PC-9 (cell line): ENCODE results near the gene NUCB1. TPM values are rescaled to one million over a fixed set of nuclear protein-coding genes. Genes with fewer than 3 reads are reported as not detected.
"Not testable (repeated sequence)": the region's sequence is repeated elsewhere in the genome, so short reads cannot be mapped to it uniquely, and the experiment has no call there.

Experiments used
- BruUV-seq: library from RNA; stranded (reverse); fragments of 400-500 nt; replicated peaks from 2 replicates; lab custom pipeline; 2021; lab: Mats Ljungman, UMichigan
- CTCF ChIA-PET: fragments of 300-600 bp; sonication (Branson Sonifier 250); formaldehyde crosslinking; loops from one replicate; lab custom pipeline; 2022; ENCODE audit warnings: antibody characterized with exemption; lab: Charles Lee
- POLR2A ChIA-PET: fragments of 300-600 bp; sonication (Branson Sonifier 250); formaldehyde crosslinking; loops from one replicate; lab custom pipeline; 2022; ENCODE audit warnings: antibody characterized with exemption; ENCODE audit not compliant: unreplicated experiment; lab: Charles Lee
- DNase-seq, 2 experiments: peaks; one replicate each; pipeline versions ENCODE4 v3.0.0 to v3.0.0-alpha.2; 2015 to 2022; ENCODE audit warnings: mixed read lengths in 1 of 2
- H2AFZ ChIP-seq: fragments of 200-600 bp; sonication (generic); 2 replicates; pipeline ENCODE4 v1.8.1; 2017; ENCODE audit warnings: antibody characterized with exemption
- H3F3A ChIP-seq: fragments of 200-600 bp; sonication (generic); 2 replicates; pipeline ENCODE4 v1.8.1; 2017; ENCODE audit warnings: antibody characterized with exemption, mild to moderate bottlenecking, low read depth; ENCODE audit not compliant: insufficient read depth
- H3K27ac ChIP-seq: fragments of 200-600 bp; sonication (generic); 2 replicates; pipeline ENCODE4 v1.6.1; 2016; ENCODE audit warnings: mixed run types
- H3K27me3 ChIP-seq: fragments of 200-600 bp; sonication (generic); 2 replicates; pipeline ENCODE4 v1.6.1; 2016; ENCODE audit warnings: low read depth, mixed run types; ENCODE audit not compliant: insufficient read depth
- H3K36me3 ChIP-seq: fragments of 200-600 bp; sonication (generic); 2 replicates; pipeline ENCODE4 v1.6.1; 2016; ENCODE audit warnings: low read depth, mixed run types
- H3K4me1 ChIP-seq: fragments of 200-600 bp; sonication (generic); replicated peaks from 2 replicates; pipeline ENCODE4 v1.6.1; 2016; ENCODE audit warnings: mixed run types; ENCODE audit not compliant: insufficient read depth
- H3K4me2 ChIP-seq: fragments of 200-600 bp; sonication (generic); 2 replicates; pipeline ENCODE4 v1.6.1; 2017; ENCODE audit warnings: mixed run types
- H3K4me3 ChIP-seq: fragments of 200-600 bp; sonication (generic); 2 replicates; pipeline ENCODE4 v1.6.1; 2016; ENCODE audit warnings: mixed run types
- H3K79me2 ChIP-seq: fragments of 200-600 bp; sonication (generic); 2 replicates; pipeline ENCODE4 v1.6.1; 2017; ENCODE audit warnings: low read depth, mixed run types
- H3K9me2 ChIP-seq: fragments of 200-600 bp; sonication (generic); 2 replicates; pipeline ENCODE4 v1.8.1; 2017; ENCODE audit warnings: mild to moderate bottlenecking; ENCODE audit not compliant: insufficient read depth
- H3K9me3 ChIP-seq: fragments of 200-600 bp; sonication (generic); 2 replicates; pipeline ENCODE4 v1.8.1; 2016; ENCODE audit warnings: low read depth; ENCODE audit not compliant: insufficient read depth
- H4K20me1 ChIP-seq: fragments of 200-600 bp; sonication (generic); 2 replicates; pipeline ENCODE4 v1.8.1; 2017; ENCODE audit not compliant: insufficient read depth
- CTCF ChIP-seq: fragments of 200-600 bp; sonication (generic); conservative IDR thresholded peaks from 2 replicates; pipeline ENCODE4 v1.6.1; 2017; ENCODE audit warnings: mixed run types, antibody characterized with exemption, mild to moderate bottlenecking, moderate library complexity
- EZH2 ChIP-seq: fragments of 200-600 bp; sonication (generic); IDR thresholded peaks from 2 replicates; pipeline ENCODE4 v1.8.0; 2017; ENCODE audit warnings: antibody characterized with exemption, low read depth
- intact Hi-C: fragments of 100-400 bp; cut with micrococcal nuclease; formaldehyde crosslinking; loops from one replicate; pipeline ENCODE4 v1.10.0; 2022; ENCODE audit not compliant: unreplicated experiment
- total RNA-seq: library from RNA; stranded (reverse); gene quantifications from 2 replicates; pipeline ENCODE4 v1.2.3, GENCODE V29; 2021

The NUCB1 gene
- total RNA-seq, 1 experiment from 2014 or later: 185 TPM

GRCh38 chr19:48897181-48897580 lies 2.9 kb upstream of the NUCB1 start:
- Histone ChIP-seq H3K9me3 (no peaks in the 10 kb centered on the region), H3K27me3 (no peaks in the 10 kb centered on the region), H3K4me3 (no peak overlapping the region), H3K79me2 (peaks cover 17% of the 10 kb centered on the region), H4K20me1 (no peaks in the 10 kb centered on the region), H3K4me1 (peaks cover 15% of the 10 kb centered on the region), H2AFZ (no peak overlapping the region), H3K27ac (no peak overlapping the region), H3K9me2 (no peaks in the 10 kb centered on the region), H3F3A (peaks cover 15% of the 10 kb centered on the region), H3K4me2 (no peak overlapping the region), H3K36me3 (no peaks in the 10 kb centered on the region)
- intact Hi-C loops: no loop called here
- POLR2A ChIA-PET: no interaction called here
- no peak for DNase-seq
- BruUV-seq: no TSS peak
- TF ChIP-seq CTCF: no peak
- no peak for TF ChIP-seq EZH2
- CTCF ChIA-PET: no interaction called here

GRCh38 chr19:48899386-48899749 lies 744 bp upstream of the NUCB1 start:
- H3K36me3 ChIP-seq, DNase-seq, H4K20me1 ChIP-seq, H3K9me2 ChIP-seq, H3K27me3 ChIP-seq, BruUV-seq, H3K9me3 ChIP-seq, intact Hi-C loops: not testable (repeated sequence)
- Histone ChIP-seq H2AFZ (peak overlapping the region; percentile 35; the same call in 1 of the 2 replicates), H3K4me1 (peaks cover 15% of the 10 kb centered on the region), H3K4me2 (peak overlapping the region; percentile 95), H3K79me2 (peaks cover 20% of the 10 kb centered on the region), H3K27ac (peak overlapping the region; percentile 67), H3F3A (peaks cover 15% of the 10 kb centered on the region), H3K4me3 (peak overlapping the region; percentile 98; the same call in 1 of the 2 replicates)
- ChIA-PET POLR2A (interaction anchor here (0.8 to 1.5 kb wide), 2 partner anchors 27 to 63 kb away, joined by 4 to 5 read pairs; partner anchors contain the start of gene PPP1R15A), CTCF (interaction anchor here (0.5 kb wide), 2 partner anchors 629 to 1651 kb away, joined by 7 to 21 read pairs; partner anchors contain the start of gene ZNF114)

- H3K27ac ChIP-seq: peak overlapping the region; percentile 67; the same call in 1 of the 2 replicates
- H3K36me3 ChIP-seq: peaks cover 10% of the 10 kb centered on the region
- H2AFZ ChIP-seq: peak overlapping the region; percentile 72
- peaks cover 15% of the 10 kb centered on the region for H3K4me1 ChIP-seq
- H3K79me2 ChIP-seq: peaks cover 20% of the 10 kb centered on the region
- intact Hi-C loops: loop anchor here (2.0 kb wide), 1 partner anchor 26 kb away; no protein-coding TSS in a partner anchor
- peak overlapping the region; percentile 95 for H3K4me2 ChIP-seq
- no peaks in the 10 kb centered on the region for H3K27me3 ChIP-seq
- TF ChIP-seq CTCF (no peak), EZH2 (no peak)
- ChIA-PET CTCF (interaction anchor here (0.6 kb wide), 1 partner anchor 18 kb away, joined by 4 read pairs; no protein-coding TSS in a partner anchor), POLR2A (interaction anchor here (0.6 to 1.5 kb wide), 6 partner anchors 23 to 408 kb away, joined by 3 to 8 read pairs (median 4); partner anchors contain the start of genes DHDH and PPP1R15A)
- H3K9me2 ChIP-seq: no peaks in the 10 kb centered on the region
- no peaks in the 10 kb centered on the region for H3K9me3 ChIP-seq
- peak in 1 of 2 experiments; percentile 50 for DNase-seq
- no peaks in the 10 kb centered on the region for H4K20me1 ChIP-seq
- H3K4me3 ChIP-seq: peak overlapping the region; percentile 98
- peaks cover 12% of the 10 kb centered on the region for H3F3A ChIP-seq
- TSS peak; percentile 72 for BruUV-seq
These were observed 630 bp downstream of the NUCB1 start for GRCh38 chr19:48900477-48901406.

- H3K4me1 ChIP-seq: peaks cover 15% of the 10 kb centered on the region
- POLR2A ChIA-PET: interaction anchor here (0.7 kb wide), 1 partner anchor 30 kb away, joined by 4 read pairs; no protein-coding TSS in a partner anchor
- H3K9me3 ChIP-seq, H2AFZ ChIP-seq, H3K9me2 ChIP-seq, intact Hi-C loops, H3K36me3 ChIP-seq, DNase-seq, H3K4me2 ChIP-seq, BruUV-seq, H3K27me3 ChIP-seq, H4K20me1 ChIP-seq, H3K27ac ChIP-seq, CTCF ChIA-PET, H3K4me3 ChIP-seq: not testable (repeated sequence)
- H3F3A ChIP-seq: peaks cover 12% of the 10 kb centered on the region
- H3K79me2 ChIP-seq: peaks cover 20% of the 10 kb centered on the region
These were observed 2.2 kb downstream of the NUCB1 start for GRCh38 chr19:48902291-48902690.

GRCh38 chr19:48903788-48904187 lies 3.7 kb downstream of the NUCB1 start:
- BruUV-seq, H2AFZ ChIP-seq, H3K36me3 ChIP-seq, H3K4me2 ChIP-seq, intact Hi-C loops, H4K20me1 ChIP-seq, H3K9me2 ChIP-seq, H3K4me3 ChIP-seq, H3K9me3 ChIP-seq, POLR2A ChIA-PET, CTCF ChIA-PET, H3K27me3 ChIP-seq, H3K27ac ChIP-seq, DNase-seq: not testable (repeated sequence)
- H3K79me2 ChIP-seq: peaks cover 20% of the 10 kb centered on the region
- H3K4me1 ChIP-seq: peaks cover 15% of the 10 kb centered on the region
- H3F3A ChIP-seq: peaks cover 12% of the 10 kb centered on the region
